ENCODE measurements around the gene ZNF622.

Gene ZNF622

GRCh38 chr5:16461782-16462181, 3.8 kb downstream of the ZNF622 start:
- Histone ChIP-seq H3K27ac (ENCODE audit: low read depth in 2 of 2, low read length in 2 of 2) (no peak overlapping the region), H3K36me3 (ENCODE audit: control insufficient read depth in 2 of 2, insufficient read depth in 2 of 2, low read length in 2 of 2) (peaks cover 43 to 51% of the 10 kb centered on the region in 2 donors), H3K4me1 (ENCODE audit: control insufficient read depth in 2 of 2, insufficient read depth in 2 of 2, low read length in 2 of 2) (peaks cover 28 to 35% of the 10 kb centered on the region in 2 donors), H3K9me3 (ENCODE audit: control insufficient read depth in 2 of 2, low read length in 2 of 2) (no peaks in the 10 kb centered on the region), H3K4me3 (ENCODE audit: low read length in 2 of 2) (no peak overlapping the region), H3K27me3 (ENCODE audit: control insufficient read depth in 2 of 2, insufficient read depth in 2 of 2, low read length in 2 of 2) (no peaks in the 10 kb centered on the region), H3K9ac (ENCODE audit: low read depth in 1 of 2, low read length in 2 of 2) (no peak overlapping the region)

GRCh38 chr5:16461026-16461425, 4.6 kb downstream of the ZNF622 start:
- no peak overlapping the region for H3K9ac ChIP-seq (ENCODE audit: low read depth in 1 of 2, low read length in 2 of 2)
- no peak overlapping the region for H3K4me3 ChIP-seq (ENCODE audit: low read length in 2 of 2)
- no peaks in the 10 kb centered on the region for H3K9me3 ChIP-seq (ENCODE audit: control insufficient read depth in 2 of 2, low read length in 2 of 2)
- peaks cover 49 to 55% of the 10 kb centered on the region in 2 donors for H3K36me3 ChIP-seq (ENCODE audit: control insufficient read depth in 2 of 2, insufficient read depth in 2 of 2, low read length in 2 of 2)
- H3K27ac ChIP-seq (ENCODE audit: low read depth in 2 of 2, low read length in 2 of 2): no peak overlapping the region
- H3K4me1 ChIP-seq (ENCODE audit: control insufficient read depth in 2 of 2, insufficient read depth in 2 of 2, low read length in 2 of 2): peaks cover 29 to 31% of the 10 kb centered on the region in 2 donors
- H3K27me3 ChIP-seq (ENCODE audit: control insufficient read depth in 2 of 2, insufficient read depth in 2 of 2, low read length in 2 of 2): no peaks in the 10 kb centered on the region

- H3K4me1 ChIP-seq (ENCODE audit: control insufficient read depth in 2 of 2, insufficient read depth in 2 of 2, low read length in 2 of 2): peaks cover 23 to 26% of the 10 kb centered on the region in 2 donors
Observed at GRCh38 chr5:16459451-16459850, 6.1 kb downstream of the ZNF622 start.

GRCh38 chr5:16457853-16458252, 7.7 kb downstream of the ZNF622 start:
- peaks cover 11 to 15% of the 10 kb centered on the region in 2 donors for H3K4me1 ChIP-seq (ENCODE audit: control insufficient read depth in 2 of 2, insufficient read depth in 2 of 2, low read length in 2 of 2)
- no peak overlapping the region for H3K4me3 ChIP-seq (ENCODE audit: low read length in 2 of 2)
- H3K36me3 ChIP-seq (ENCODE audit: control insufficient read depth in 2 of 2, insufficient read depth in 2 of 2, low read length in 2 of 2): peaks cover 62 to 65% of the 10 kb centered on the region in 2 donors
- no peaks in the 10 kb centered on the region for H3K27me3 ChIP-seq (ENCODE audit: control insufficient read depth in 2 of 2, insufficient read depth in 2 of 2, low read length in 2 of 2)
- no peak overlapping the region for H3K9ac ChIP-seq (ENCODE audit: low read depth in 1 of 2, low read length in 2 of 2)
- no peaks in the 10 kb centered on the region for H3K9me3 ChIP-seq (ENCODE audit: control insufficient read depth in 2 of 2, low read length in 2 of 2)
- no peak overlapping the region for H3K27ac ChIP-seq (ENCODE audit: low read depth in 2 of 2, low read length in 2 of 2)

More at GRCh38 chr5:16459451-16459850, 6.1 kb downstream of the ZNF622 start:
- H3K27ac ChIP-seq (ENCODE audit: low read depth in 2 of 2, low read length in 2 of 2): no peak overlapping the region
- no peaks in the 10 kb centered on the region for H3K27me3 ChIP-seq (ENCODE audit: control insufficient read depth in 2 of 2, insufficient read depth in 2 of 2, low read length in 2 of 2)
- no peak overlapping the region for H3K4me3 ChIP-seq (ENCODE audit: low read length in 2 of 2)
- no peak overlapping the region for H3K9ac ChIP-seq (ENCODE audit: low read depth in 1 of 2, low read length in 2 of 2)
- H3K36me3 ChIP-seq (ENCODE audit: control insufficient read depth in 2 of 2, insufficient read depth in 2 of 2, low read length in 2 of 2): peaks cover 61 to 67% of the 10 kb centered on the region in 2 donors
- no peaks in the 10 kb centered on the region for H3K9me3 ChIP-seq (ENCODE audit: control insufficient read depth in 2 of 2, low read length in 2 of 2)

GRCh38 chr5:16457451-16457850, 8.1 kb downstream of the ZNF622 start:
- Histone ChIP-seq H3K9ac (ENCODE audit: low read depth in 1 of 2, low read length in 2 of 2) (no peak overlapping the region), H3K4me1 (ENCODE audit: control insufficient read depth in 2 of 2, insufficient read depth in 2 of 2, low read length in 2 of 2) (peaks cover 10 to 15% of the 10 kb centered on the region in 2 donors), H3K27ac (ENCODE audit: low read depth in 2 of 2, low read length in 2 of 2) (no peak overlapping the region), H3K9me3 (ENCODE audit: control insufficient read depth in 2 of 2, low read length in 2 of 2) (no peaks in the 10 kb centered on the region), H3K4me3 (ENCODE audit: low read length in 2 of 2) (no peak overlapping the region), H3K36me3 (ENCODE audit: control insufficient read depth in 2 of 2, insufficient read depth in 2 of 2, low read length in 2 of 2) (peaks cover 62 to 65% of the 10 kb centered on the region in 2 donors), H3K27me3 (ENCODE audit: control insufficient read depth in 2 of 2, insufficient read depth in 2 of 2, low read length in 2 of 2) (no peaks in the 10 kb centered on the region)

- no peaks in the 10 kb centered on the region for H3K27me3 ChIP-seq (ENCODE audit: control insufficient read depth in 2 of 2, insufficient read depth in 2 of 2, low read length in 2 of 2)
- H3K9me3 ChIP-seq (ENCODE audit: control insufficient read depth in 2 of 2, low read length in 2 of 2): no peaks in the 10 kb centered on the region
- peaks cover 62 to 65% of the 10 kb centered on the region in 2 donors for H3K36me3 ChIP-seq (ENCODE audit: control insufficient read depth in 2 of 2, insufficient read depth in 2 of 2, low read length in 2 of 2)
- H3K4me3 ChIP-seq (ENCODE audit: low read length in 2 of 2): no peak overlapping the region
- no peak overlapping the region for H3K27ac ChIP-seq (ENCODE audit: low read depth in 2 of 2, low read length in 2 of 2)
- peaks cover 5 to 8% of the 10 kb centered on the region in 2 donors for H3K4me1 ChIP-seq (ENCODE audit: control insufficient read depth in 2 of 2, insufficient read depth in 2 of 2, low read length in 2 of 2)
- H3K9ac ChIP-seq (ENCODE audit: low read depth in 1 of 2, low read length in 2 of 2): no peak overlapping the region
Observed at GRCh38 chr5:16456103-16456832, 9.3 kb downstream of the ZNF622 start.

GRCh38 chr5:16455668-16456067, 9.9 kb downstream of the ZNF622 start:
- Histone ChIP-seq H3K36me3 (ENCODE audit: control insufficient read depth in 2 of 2, insufficient read depth in 2 of 2, low read length in 2 of 2) (peaks cover 65 to 68% of the 10 kb centered on the region in 2 donors), H3K27me3 (ENCODE audit: control insufficient read depth in 2 of 2, insufficient read depth in 2 of 2, low read length in 2 of 2) (no peaks in the 10 kb centered on the region), H3K9me3 (ENCODE audit: control insufficient read depth in 2 of 2, low read length in 2 of 2) (no peaks in the 10 kb centered on the region), H3K4me3 (ENCODE audit: low read length in 2 of 2) (no peak overlapping the region), H3K4me1 (ENCODE audit: control insufficient read depth in 2 of 2, insufficient read depth in 2 of 2, low read length in 2 of 2) (peaks cover 4 to 6% of the 10 kb centered on the region in 2 donors), H3K9ac (ENCODE audit: low read depth in 1 of 2, low read length in 2 of 2) (no peak overlapping the region), H3K27ac (ENCODE audit: low read depth in 2 of 2, low read length in 2 of 2) (no peak overlapping the region)

- no peaks in the 10 kb centered on the region for H3K27me3 ChIP-seq (ENCODE audit: control insufficient read depth in 2 of 2, insufficient read depth in 2 of 2, low read length in 2 of 2)
Observed at GRCh38 chr5:16454686-16455085, 10.9 kb downstream of the ZNF622 start.

GRCh38 chr5:16453609-16454008, 12.0 kb downstream of the ZNF622 start:
- Histone ChIP-seq H3K4me1 (ENCODE audit: control insufficient read depth in 2 of 2, insufficient read depth in 2 of 2, low read length in 2 of 2) (peaks cover 4 to 6% of the 10 kb centered on the region in 2 donors), H3K27me3 (ENCODE audit: control insufficient read depth in 2 of 2, insufficient read depth in 2 of 2, low read length in 2 of 2) (no peaks in the 10 kb centered on the region), H3K9me3 (ENCODE audit: control insufficient read depth in 2 of 2, low read length in 2 of 2) (no peaks in the 10 kb centered on the region), H3K27ac (ENCODE audit: low read depth in 2 of 2, low read length in 2 of 2) (no peak overlapping the region), H3K4me3 (ENCODE audit: low read length in 2 of 2) (no peak overlapping the region), H3K9ac (ENCODE audit: low read depth in 1 of 2, low read length in 2 of 2) (no peak overlapping the region), H3K36me3 (ENCODE audit: control insufficient read depth in 2 of 2, insufficient read depth in 2 of 2, low read length in 2 of 2) (peaks cover 73 to 77% of the 10 kb centered on the region in 2 donors)

More at GRCh38 chr5:16454686-16455085, 10.9 kb downstream of the ZNF622 start:
- Histone ChIP-seq H3K9me3 (ENCODE audit: control insufficient read depth in 2 of 2, low read length in 2 of 2) (no peaks in the 10 kb centered on the region), H3K27ac (ENCODE audit: low read depth in 2 of 2, low read length in 2 of 2) (no peak overlapping the region), H3K36me3 (ENCODE audit: control insufficient read depth in 2 of 2, insufficient read depth in 2 of 2, low read length in 2 of 2) (peaks cover 71% of the 10 kb centered on the region in 2 donors), H3K9ac (ENCODE audit: low read depth in 1 of 2, low read length in 2 of 2) (no peak overlapping the region), H3K4me1 (ENCODE audit: control insufficient read depth in 2 of 2, insufficient read depth in 2 of 2, low read length in 2 of 2) (peaks cover 4 to 6% of the 10 kb centered on the region in 2 donors), H3K4me3 (ENCODE audit: low read length in 2 of 2) (no peak overlapping the region)

- Histone ChIP-seq H3K9me3 (ENCODE audit: control insufficient read depth in 2 of 2, low read length in 2 of 2) (no peaks in the 10 kb centered on the region), H3K4me3 (ENCODE audit: low read length in 2 of 2) (no peak overlapping the region), H3K9ac (ENCODE audit: low read depth in 1 of 2, low read length in 2 of 2) (no peak overlapping the region), H3K36me3 (ENCODE audit: control insufficient read depth in 2 of 2, insufficient read depth in 2 of 2, low read length in 2 of 2) (peaks cover 54 to 64% of the 10 kb centered on the region in 2 donors), H3K27me3 (ENCODE audit: control insufficient read depth in 2 of 2, insufficient read depth in 2 of 2, low read length in 2 of 2) (no peaks in the 10 kb centered on the region), H3K4me1 (ENCODE audit: control insufficient read depth in 2 of 2, insufficient read depth in 2 of 2, low read length in 2 of 2) (no peaks in the 10 kb centered on the region), H3K27ac (ENCODE audit: low read depth in 2 of 2, low read length in 2 of 2) (no peak overlapping the region)
Observed at GRCh38 chr5:16450163-16450562, 15.4 kb downstream of the ZNF622 start.
